Glomerular endothelial cell (primary cell): Measurements from ENCODE around the gene MMP17. TPM values are rescaled to one million over a fixed set of nuclear protein-coding genes. Genes with fewer than 3 reads are reported as not detected.
"Not testable (repeated sequence)": the region's sequence is repeated elsewhere in the genome, so short reads cannot be mapped to it uniquely, and the experiment has no call there.

Experiments
- DNase-seq: peaks from one replicate; pipeline ENCODE4 v3.0.0-alpha.2; 2011; ENCODE audit warnings: low read depth, low spot score; ENCODE audit errors: extremely low read depth
- total RNA-seq: library from RNA; depleted of rRNA; stranded (reverse); fragments of >200 nt; gene quantifications from 2 replicates; pipeline ENCODE4 v1.2.3, GENCODE V29; 2015

The MMP17 gene
- total RNA-seq, 1 donor from 2014 or later = 24.3 TPM

DNA sequence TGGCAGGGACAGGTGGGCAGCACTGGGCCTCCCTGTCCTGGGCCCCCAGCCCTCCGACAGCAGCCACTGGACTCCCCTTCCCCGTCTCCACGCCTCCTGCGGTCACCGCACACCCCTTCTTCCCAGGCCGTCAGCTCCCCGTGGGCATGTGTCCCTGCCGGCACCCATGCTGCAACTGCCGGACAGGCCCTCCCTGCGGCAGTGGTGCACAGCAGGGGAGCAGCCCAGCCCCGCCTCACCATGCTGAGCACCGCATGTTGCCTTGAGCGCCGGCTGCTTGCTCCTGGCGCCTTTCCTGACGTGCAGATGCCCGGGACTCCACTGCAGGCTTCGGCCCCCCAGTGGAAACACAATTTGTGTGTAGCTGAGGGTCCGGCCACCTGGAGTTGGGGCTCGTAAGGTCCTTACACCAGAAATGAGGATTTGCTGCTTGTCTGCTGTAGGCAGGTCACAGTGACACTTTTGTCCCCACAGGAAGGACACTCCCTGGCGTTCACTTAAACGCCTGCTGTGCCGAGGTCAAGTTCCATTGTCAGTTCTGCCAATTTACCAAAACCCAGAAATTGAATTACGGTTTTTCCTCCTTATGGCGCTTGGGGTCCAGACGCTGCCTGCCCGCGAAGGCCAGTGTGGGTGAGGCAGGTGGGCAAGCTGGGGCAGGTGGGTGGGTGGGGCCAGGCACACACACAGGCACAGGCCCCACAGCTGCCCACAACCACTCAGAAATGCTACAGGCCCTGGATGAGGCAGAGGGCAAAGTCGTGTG, 28.2 kb upstream of the MMP17 start:
- no peak for DNase-seq

DNA sequence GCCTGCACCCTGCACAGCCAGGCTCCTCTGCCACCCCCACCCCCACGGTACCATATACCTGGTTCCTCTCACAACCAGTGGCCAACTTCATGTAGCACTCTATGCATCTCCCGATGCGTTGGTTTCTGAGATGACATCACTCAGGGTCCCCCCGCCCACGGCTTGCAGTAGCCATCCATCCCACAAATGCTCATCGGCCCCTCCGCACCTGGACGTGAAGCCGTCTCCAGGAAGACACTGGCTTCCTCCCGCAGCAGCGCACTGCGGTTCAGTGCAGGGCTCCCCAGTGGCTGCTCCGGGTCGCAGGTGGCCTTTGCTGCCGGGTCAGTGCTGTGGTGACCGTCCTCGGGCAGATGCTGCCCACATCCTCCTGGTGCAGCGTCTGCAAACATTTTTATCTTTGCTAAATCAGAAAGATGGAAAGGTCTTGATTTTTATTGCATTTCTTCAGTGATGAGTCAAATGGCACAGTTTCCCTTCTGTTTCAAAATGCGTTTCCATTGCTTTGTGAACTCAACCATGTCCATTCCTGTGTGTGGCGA, 27.5 kb upstream of the MMP17 start:
- DNase-seq = no peak

DNA sequence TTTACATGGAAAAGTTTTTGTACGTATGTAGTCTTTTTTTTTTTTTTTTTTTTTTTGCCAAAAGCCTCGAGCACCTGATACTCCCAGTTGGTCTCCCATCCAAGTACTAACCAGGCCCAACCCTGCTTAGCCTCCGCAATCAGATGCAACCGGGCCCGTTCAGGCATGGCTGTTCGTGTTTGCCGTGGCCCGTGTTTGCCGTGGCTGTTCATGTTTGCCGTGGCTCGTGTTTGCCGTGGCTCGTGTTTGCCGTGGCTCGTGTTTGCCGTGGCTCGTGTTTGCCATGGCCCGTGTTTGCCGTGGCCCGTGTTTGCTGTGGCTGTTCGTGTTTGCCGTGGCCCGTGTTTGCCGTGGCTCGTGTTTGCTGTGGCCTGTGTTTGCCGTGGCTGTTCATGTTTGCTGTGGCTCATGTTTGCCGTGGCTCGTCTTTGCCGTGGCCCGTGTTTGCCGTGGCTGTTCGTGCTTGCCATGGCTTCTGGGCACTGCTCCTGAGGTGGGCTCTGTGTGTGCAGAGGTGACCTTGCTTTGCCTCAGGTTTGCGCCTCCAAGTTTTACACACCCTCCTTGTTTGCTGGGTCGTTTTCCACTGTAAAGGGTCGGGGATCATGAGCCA, 26.8 kb upstream of the MMP17 start:
- DNase-seq = no peak

DNA sequence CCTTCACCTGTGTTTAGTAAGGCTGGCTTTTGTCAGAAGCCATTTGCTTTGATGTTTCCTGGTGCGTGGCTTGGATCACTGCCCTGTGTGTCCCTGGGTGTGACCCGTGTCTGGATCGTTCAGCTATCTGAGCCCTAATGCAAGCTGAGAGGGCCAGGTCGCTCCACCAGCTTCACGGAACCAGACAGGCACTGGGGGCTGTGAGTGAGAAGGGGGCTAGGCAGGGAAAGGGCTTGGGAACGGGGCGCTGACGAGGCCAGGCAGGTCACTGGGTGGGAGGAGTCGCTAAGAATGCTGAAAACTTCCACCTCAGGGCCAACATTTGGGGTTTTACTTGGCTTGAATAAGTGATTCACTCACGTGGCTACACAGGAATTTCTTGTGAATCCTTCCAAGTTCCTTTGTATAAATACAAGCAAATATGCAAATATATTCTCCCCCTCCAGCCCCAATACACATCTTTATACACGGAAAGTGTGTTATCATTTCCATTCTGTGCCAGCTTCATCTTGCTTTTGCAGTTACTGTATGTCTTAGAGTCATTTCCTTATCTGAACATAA, 24.2 kb upstream of the MMP17 start:
- DNase-seq = no peak

DNA sequence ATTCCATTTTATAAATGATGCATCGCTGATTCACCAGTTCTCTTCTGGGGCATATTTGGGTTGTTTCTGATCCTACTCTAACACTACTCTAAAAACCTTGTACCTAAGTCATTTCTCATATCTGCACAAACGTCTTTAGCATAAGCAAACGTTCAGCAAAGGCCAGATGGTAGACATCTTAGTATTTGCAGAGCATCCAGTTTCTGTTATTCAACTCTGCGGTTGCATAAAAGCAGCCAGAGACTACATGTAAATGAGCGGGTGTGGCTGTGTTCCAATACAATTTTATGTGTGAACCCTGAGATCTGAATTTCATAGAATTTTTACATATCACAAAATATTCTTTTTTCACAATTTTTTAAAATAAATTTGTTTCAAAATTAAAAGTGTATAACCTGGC, 22.8 kb upstream of the MMP17 start:
- DNase-seq = no peak

DNA sequence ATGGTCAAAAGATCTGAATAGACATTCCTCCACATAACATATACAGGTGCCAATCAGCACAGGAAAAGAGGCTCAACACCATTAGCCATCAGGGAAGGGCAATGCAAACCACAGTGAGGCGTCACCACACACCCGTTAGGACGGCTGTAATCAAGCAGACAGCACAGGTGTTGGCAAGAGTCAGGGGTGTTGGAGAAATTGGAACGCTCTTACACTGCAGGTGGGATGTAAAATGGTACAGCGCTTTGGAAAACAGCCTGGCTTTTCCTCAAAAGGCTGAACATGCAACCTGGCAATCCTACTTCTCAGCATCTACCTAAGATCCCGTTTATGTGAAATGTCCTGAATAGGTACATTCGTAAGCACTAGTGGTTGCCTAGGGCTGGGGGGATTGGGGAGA, 21.5 kb upstream of the MMP17 start:
- DNase-seq = no peak

DNA sequence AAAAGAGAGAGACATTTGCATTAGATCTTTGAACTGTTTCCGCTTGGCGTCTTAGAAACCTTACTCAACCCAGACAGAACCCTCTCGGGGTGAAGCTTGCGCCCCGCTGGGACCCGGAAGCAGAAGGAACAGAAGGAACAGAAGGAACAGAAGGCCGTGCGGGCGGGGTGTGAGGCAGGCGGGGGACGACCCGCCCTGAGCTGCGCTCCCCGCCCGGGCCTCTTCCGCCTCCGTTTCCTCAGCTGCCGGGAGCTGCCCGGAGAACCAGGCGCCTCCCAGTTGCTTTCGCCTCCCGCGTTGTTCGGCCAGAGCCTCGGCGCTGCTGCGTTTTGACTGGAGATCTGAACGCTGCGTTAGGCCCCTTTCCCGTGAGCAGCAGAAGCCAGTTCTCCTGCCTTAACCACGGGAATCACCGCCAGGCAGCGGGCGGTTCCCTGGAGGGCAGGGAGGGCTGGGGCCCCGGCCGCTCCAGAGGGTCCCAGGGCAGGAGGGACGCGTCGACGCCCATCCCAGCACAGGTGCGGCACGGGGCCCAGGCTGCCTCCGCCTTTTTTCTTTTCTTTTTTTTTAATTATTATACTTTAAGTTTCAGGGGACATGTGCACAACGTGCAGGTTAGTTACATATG, 19.3 kb upstream of the MMP17 start:
- no peak for DNase-seq

DNA sequence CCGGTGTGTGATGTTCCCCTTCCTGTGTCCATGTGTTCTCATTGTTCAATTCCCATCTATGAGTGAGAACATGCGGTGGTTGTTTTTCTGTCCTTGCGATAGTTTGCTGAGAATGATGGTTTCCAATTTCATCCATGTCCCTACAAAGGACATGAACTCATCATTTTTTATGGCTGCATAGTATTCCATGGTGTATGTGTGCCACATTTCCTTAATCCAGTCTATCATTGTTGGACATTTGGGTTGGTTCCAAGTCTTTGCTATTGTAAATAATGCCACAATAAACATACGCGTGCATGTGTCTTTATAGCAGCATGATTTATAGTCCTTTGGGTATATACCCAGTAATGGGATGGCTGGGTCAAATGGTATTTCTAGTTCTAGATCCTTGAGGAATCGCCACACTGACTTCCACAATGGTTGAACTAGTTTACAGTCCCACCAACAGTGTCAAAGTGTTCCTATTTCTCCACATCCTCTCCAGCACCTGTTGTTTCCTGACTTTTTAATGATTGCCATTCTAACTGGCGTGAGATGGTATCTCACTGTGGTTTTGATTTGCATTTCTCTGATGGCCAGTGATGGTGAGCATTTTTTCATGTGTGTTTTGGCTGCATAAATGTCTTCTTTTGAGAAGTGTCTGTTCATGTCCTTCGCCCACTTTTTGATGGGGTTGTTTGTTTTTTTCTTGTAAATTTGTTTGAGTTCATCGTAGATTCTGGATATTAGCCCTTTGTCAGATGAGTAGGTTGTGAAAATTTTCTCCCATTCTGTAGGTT, 18.5 kb upstream of the MMP17 start:
- not testable (repeated sequence) for DNase-seq

DNA sequence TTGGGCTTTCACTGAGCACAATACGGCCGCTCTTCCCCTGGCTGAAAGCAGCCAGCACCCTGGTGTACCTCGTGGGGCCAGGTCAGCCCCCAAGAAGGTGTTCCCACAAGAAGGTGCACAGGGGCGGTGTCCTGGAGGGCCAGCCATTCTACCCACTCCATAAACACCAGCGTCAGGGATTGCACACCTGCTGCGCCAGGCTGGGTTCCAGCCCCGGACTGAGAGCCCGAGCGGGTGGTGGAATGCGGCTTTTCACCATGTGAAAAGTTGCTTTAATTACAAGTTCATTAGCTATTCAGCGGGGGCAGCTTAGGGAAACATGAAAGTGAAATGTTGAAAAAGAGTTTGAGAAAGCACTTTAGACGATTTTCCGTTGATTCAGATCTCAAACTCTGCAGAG, 17.5 kb upstream of the MMP17 start:
- no peak for DNase-seq

DNA sequence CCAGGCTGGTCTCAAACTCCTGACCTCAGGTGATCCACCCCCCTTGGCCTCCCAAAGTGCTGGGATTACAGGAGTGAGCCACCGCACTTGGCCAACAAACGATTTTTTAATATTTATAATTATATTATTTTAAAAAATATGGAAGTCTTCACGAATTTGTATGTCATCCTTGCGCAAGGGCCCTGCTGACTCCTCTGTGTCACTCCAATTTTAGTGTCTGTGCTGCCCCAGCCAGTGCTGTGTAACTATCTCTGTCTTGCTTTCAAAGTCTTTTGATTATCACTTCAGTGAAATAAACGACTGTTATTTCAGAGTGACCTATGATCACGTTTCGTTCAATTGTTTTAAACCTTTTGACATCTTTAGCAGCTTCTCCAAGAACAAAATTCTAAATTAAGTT, 13.1 kb upstream of the MMP17 start:
- no peak for DNase-seq

DNA sequence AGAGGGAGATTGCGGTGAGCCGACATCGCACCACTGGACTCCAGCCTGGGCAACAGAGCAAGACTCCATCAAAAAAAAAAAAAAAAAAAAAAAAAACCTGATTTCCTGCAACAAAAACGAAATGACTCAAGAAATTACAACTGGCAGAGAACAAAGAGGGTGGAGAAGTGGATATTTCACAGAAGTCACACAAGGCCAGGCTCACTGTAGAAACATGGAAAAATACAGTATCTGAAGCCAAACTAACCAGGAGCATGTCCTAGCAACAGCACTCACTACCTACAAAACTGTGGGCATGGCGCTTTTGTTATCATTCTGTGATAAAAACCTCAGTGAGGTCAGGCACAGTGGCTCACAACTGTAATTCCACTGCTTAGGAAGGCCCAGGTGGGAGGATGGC, 11.7 kb upstream of the MMP17 start:
- no peak for DNase-seq

DNA sequence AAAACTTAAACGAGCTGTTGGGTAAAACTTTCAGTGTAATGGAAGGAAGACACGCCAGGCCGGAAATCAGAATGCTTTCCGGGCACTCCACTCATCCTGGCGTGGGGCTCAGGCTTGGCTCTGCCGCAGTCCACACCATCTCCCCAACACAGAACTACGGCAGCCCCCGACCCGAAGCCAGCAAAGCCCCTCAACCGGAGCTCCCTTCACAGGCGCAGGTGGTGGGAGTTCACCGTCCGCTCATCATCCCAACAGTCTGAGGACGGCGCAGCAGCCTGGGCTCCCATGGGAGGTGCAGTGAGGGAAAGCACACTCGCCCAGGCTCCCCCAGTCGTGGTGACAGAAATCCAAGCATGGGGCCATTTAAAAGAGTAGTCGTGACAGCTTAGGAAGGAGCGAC, 11.0 kb upstream of the MMP17 start:
- DNase-seq = no peak

DNA sequence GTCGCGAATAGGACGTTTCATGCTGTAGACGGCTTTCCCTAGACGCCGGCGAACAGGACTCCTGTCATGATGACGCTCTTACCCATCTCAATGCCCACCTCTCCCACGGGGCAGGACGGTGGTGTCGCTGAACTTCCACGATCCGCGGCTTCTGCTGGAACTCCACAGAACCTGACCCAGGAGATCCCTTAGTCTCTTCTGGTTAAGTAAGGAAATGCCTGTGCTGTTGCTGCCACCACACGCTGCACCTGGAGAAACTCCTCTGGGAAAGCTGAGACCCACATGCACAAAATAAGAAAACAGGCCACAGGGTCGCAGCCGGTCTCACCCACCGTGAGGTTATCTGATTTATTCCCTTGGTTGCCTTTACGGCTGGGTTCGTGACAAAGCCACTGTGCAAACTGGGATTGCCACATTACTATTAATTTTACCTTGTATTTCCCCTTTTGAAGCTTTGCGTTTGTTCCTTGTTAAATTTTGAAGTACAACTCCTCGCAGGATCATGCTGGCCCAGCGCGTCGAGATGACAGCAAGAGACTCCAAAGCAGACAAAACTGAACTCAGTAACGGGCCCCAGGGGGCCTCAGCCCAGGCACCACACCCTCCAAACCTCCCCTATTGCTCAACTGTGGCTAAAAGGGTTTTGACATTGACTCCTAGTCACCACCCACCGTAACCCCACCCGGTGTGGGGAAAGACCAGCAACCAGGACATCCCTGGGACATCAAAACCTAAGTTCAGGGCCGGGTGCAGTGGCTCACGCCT, 9.2 kb upstream of the MMP17 start:
- DNase-seq = no peak

DNA sequence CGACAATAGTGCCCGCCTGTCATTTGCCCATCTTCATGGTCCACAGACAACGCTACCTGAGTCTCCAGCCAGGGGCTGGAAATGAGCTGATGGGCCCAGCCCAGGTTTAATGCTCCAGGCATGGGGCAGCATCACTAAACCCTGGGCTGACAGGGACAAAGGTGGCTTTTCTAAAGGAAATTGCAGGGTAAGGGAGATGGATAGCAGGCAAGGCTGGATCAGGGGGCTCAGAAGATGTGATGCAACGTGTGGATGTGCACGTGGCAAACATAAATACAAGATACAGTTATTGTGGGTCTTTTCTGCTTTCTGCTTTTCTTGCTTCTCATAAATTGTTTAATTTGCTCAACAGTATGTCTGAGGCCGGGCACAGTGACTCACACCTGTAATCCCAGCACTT, 3.7 kb upstream of the MMP17 start:
- DNase-seq = no peak

DNA sequence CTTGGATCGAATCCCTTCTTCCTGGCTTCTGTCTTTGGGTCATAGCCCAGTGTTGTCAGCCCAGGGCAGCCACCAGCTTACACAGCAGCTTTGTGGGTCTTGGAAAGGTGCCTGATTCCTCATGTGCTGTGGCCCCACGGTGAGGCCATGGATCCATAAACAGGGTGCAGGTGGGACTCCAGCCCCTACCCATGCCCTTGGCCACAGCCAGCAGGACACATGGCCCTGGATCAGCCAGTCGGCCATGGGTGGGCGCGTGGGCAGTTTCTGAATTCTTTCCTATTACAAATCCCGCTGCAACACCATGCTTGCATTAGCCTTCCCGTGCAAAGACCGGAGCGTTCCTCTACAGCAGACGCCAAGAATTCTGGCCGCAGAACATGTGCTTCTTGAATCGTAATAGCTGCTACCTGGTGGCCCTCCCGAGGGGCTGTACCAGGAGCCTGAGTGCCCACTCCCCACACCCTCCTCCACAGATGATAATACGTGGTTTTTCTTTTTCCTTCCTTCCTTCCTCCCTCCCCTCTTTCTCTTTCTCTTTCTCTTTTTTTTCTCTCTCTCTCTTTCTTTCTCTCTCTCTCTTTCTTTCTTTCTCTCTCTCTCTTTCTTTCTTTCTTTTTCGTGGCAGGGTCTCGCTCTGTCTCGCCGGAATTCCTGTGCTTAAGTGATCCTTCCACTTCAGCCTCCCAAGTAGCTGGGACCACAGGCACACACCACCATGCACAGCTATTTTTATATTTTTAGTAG, 2.9 kb upstream of the MMP17 start:
- no peak for DNase-seq

DNA sequence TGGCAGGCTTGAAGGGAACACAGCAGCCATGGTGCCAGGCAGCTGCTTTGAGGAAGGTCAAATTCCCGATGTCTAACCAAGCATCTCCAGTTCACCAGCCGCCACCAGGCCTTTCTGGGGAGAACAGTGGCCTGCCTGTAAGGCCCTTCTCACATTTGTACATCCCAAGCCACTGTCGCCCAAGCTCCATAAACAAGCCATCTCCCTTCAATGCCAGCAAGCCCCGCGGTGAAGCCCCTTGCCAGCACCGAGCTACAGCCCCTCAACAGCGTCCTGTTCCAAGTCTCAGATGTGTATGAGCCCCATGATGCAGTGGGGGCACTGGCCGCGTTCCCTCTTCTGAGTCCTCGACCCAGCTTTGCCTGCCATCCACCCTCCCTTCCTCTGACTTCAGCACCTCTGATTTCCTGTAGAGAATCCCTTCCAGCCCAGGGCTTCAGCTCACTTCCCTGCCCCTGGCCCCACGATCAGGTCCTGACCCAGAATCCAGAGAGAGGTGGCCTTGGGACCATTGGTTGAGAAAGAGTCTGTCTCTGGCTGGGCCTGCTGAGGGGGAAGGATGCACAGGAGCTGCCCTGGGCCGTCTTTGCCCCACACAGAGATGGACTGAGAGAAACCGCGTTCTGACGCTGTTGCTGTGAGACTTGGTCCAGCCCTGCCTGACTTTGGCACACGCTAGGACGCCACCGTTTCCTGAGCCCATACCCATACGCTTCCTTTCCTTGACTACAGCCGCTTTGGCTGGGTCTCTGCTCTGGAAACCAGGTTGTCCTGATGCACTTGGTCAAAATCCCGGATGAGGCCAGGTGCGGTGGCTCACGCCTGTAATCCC, 1.9 kb upstream of the MMP17 start:
- no peak for DNase-seq

DNA sequence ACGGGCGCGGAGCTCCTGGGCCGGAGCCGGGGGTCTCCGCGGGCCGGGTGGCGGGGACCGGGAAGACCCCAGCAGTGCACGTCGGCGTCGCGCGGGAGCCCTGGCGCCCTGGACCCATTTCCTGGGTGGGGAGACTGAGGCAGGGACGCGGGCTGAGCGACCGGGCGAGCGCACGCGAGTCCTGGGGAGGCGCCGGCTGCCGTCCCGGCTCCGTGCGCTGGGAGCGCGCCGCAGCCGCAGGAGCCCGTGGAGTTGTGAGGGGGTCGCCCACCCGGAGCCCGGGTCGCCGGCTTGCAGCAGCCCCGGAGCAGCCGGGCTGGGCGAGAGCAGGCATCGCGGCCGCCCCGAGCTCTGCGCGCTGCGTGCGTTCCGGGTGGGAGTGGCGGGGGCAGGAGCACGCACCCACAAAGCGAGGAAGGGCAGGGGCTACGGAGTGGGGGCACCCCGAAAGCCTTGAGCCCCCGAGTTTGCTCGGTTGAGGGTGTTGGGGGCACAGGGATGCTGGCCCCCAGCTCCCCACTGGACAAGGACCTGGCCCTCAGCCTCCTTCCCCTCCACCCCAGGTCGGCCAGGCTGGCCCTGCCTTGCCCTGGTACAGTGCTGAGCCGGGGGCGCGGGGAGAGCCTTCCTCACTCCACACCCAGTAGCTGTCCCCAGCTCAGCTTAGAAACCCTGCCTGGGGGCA, 620 bp downstream of the MMP17 start:
- no peak for DNase-seq

DNA sequence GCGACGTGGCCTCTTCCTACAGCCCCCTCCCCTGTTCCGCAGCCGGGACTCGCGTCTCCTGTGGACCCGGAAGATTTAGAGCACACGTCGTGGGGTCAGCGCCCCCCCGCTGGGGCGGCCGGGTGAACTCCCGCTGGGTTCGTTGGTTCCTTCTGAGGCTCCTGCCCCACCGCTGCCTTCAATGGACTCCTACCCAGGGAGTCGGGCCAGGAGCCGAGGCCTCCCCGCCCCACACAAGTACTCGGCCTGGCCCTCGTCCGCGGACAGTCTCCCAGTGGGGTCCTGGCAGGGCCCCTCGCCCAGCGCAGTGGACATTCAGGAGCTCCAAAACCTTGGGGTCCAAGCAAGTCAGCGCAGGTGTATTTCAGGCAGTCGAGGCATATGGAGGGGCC, 1.2 kb downstream of the MMP17 start:
- no peak for DNase-seq
